Stomach smooth muscle (tissue), 2 donors: ENCODE data around the gene PDE4DIP.
"Not testable (repeated sequence)": the region's sequence is repeated elsewhere in the genome, so short reads cannot be mapped to it uniquely, and the experiment has no call there.

ENCODE experiments used
- H3K27ac ChIP-seq: one replicate; pipeline ENCODE4 v1.7.0; 2013; ENCODE audit warnings: mild to moderate bottlenecking, low read length, inconsistent platforms
- H3K27me3 ChIP-seq, 2 donors: one replicate each; pipeline ENCODE4 v1.7.0; 2013; ENCODE audit warnings: low read length in 2 of 2; ENCODE audit not compliant: insufficient read depth in 2 of 2, control insufficient read depth in 1 of 2
- H3K36me3 ChIP-seq, 2 donors: one replicate each; pipeline ENCODE4 v1.7.0; 2013; ENCODE audit warnings: low read length in 2 of 2; ENCODE audit not compliant: control insufficient read depth in 2 of 2, insufficient read depth in 2 of 2
- H3K4me1 ChIP-seq: one replicate; pipeline ENCODE4 v1.7.0; 2013; ENCODE audit warnings: low read length; ENCODE audit not compliant: control insufficient read depth, insufficient read depth
- H3K4me3 ChIP-seq, 2 donors: one replicate each; pipeline ENCODE4 v1.7.0; 2013; ENCODE audit warnings: low read length in 2 of 2
- H3K9ac ChIP-seq, 2 donors: one replicate each; pipeline ENCODE4 v1.7.0; 2013; ENCODE audit warnings: low read length in 2 of 2, mild to moderate bottlenecking in 1 of 2
- H3K9me3 ChIP-seq, 2 donors: one replicate each; pipeline ENCODE4 v1.7.0; 2013; ENCODE audit warnings: low read length in 2 of 2; ENCODE audit not compliant: control insufficient read depth in 2 of 2
- donor health status: healthy.
- donor health status: Pancreatic carcinoma.

Gene PDE4DIP

GRCh38 chr1:148990233-148990788 is 146.1 kb downstream of the PDE4DIP start:
- not testable (repeated sequence) for H3K27ac ChIP-seq, H3K27me3 ChIP-seq, H3K9me3 ChIP-seq, H3K4me3 ChIP-seq, H3K36me3 ChIP-seq, H3K4me1 ChIP-seq, H3K9ac ChIP-seq

- not testable (repeated sequence) for H3K27ac ChIP-seq, H3K4me1 ChIP-seq, H3K9ac ChIP-seq, H3K36me3 ChIP-seq, H3K4me3 ChIP-seq, H3K9me3 ChIP-seq, H3K27me3 ChIP-seq
Observed at GRCh38 chr1:148991818-148992217, 147.6 kb downstream of the PDE4DIP start.

- H3K27me3 ChIP-seq, H3K27ac ChIP-seq, H3K4me3 ChIP-seq, H3K4me1 ChIP-seq, H3K36me3 ChIP-seq, H3K9ac ChIP-seq, H3K9me3 ChIP-seq: not testable (repeated sequence)
Observed at GRCh38 chr1:148992364-148992763, 148.1 kb downstream of the PDE4DIP start.

GRCh38 chr1:148996449-148997224 is 152.4 kb downstream of the PDE4DIP start:
- H3K9ac ChIP-seq, H3K4me1 ChIP-seq, H3K27ac ChIP-seq, H3K36me3 ChIP-seq, H3K9me3 ChIP-seq, H3K27me3 ChIP-seq, H3K4me3 ChIP-seq: not testable (repeated sequence)

- not testable (repeated sequence) for H3K4me1 ChIP-seq, H3K9ac ChIP-seq, H3K27ac ChIP-seq, H3K4me3 ChIP-seq, H3K27me3 ChIP-seq, H3K9me3 ChIP-seq, H3K36me3 ChIP-seq
Observed at GRCh38 chr1:148997405-148997804, 153.2 kb downstream of the PDE4DIP start.

GRCh38 chr1:149002664-149003063 is 158.4 kb downstream of the PDE4DIP start:
- H3K27ac ChIP-seq, H3K9me3 ChIP-seq, H3K36me3 ChIP-seq, H3K4me1 ChIP-seq, H3K27me3 ChIP-seq, H3K9ac ChIP-seq, H3K4me3 ChIP-seq: not testable (repeated sequence)

GRCh38 chr1:149008326-149008725 is 164.1 kb downstream of the PDE4DIP start:
- not testable (repeated sequence) for H3K4me3 ChIP-seq, H3K36me3 ChIP-seq, H3K27ac ChIP-seq, H3K27me3 ChIP-seq, H3K9me3 ChIP-seq, H3K9ac ChIP-seq, H3K4me1 ChIP-seq

GRCh38 chr1:149008769-149009168 is 164.5 kb downstream of the PDE4DIP start:
- not testable (repeated sequence) for H3K27ac ChIP-seq, H3K9ac ChIP-seq, H3K9me3 ChIP-seq, H3K4me1 ChIP-seq, H3K27me3 ChIP-seq, H3K36me3 ChIP-seq, H3K4me3 ChIP-seq

- not testable (repeated sequence) for H3K9me3 ChIP-seq, H3K9ac ChIP-seq, H3K27ac ChIP-seq, H3K36me3 ChIP-seq, H3K4me1 ChIP-seq, H3K4me3 ChIP-seq, H3K27me3 ChIP-seq
Observed at GRCh38 chr1:149009761-149010160, 165.5 kb downstream of the PDE4DIP start.

GRCh38 chr1:149012599-149012998 is 168.4 kb downstream of the PDE4DIP start:
- not testable (repeated sequence) for H3K36me3 ChIP-seq, H3K27me3 ChIP-seq, H3K27ac ChIP-seq, H3K9me3 ChIP-seq, H3K9ac ChIP-seq, H3K4me3 ChIP-seq, H3K4me1 ChIP-seq

- not testable (repeated sequence) for H3K27me3 ChIP-seq, H3K27ac ChIP-seq
Observed at GRCh38 chr1:149013513-149013912, 169.3 kb downstream of the PDE4DIP start.

More at GRCh38 chr1:149013513-149013912, 169.3 kb downstream of the PDE4DIP start:
- H3K4me3 ChIP-seq, H3K9me3 ChIP-seq, H3K4me1 ChIP-seq, H3K36me3 ChIP-seq, H3K9ac ChIP-seq: not testable (repeated sequence)
